Measurements from ENCODE around the gene EVC2.
"Not testable (repeated sequence)": the region's sequence is repeated elsewhere in the genome, so short reads cannot be mapped to it uniquely, and the experiment has no call there.

Gene EVC2

GRCh38 chr4:5618051-5618960 is 90.1 kb downstream of the EVC2 start:
- no peak for DNase-seq

- DNase-seq, result no peak
These were observed 91.9 kb downstream of the EVC2 start for GRCh38 chr4:5616331-5616950.

GRCh38 chr4:5615496-5616075 is 92.8 kb downstream of the EVC2 start:
- no peak for DNase-seq

GRCh38 chr4:5611750-5612149 is 96.6 kb downstream of the EVC2 start:
- no peak for DNase-seq

GRCh38 chr4:5609306-5610007 is 98.9 kb downstream of the EVC2 start:
- no peak for DNase-seq

- not testable (repeated sequence) for DNase-seq
These were observed 114.5 kb downstream of the EVC2 start for GRCh38 chr4:5593828-5594227.

GRCh38 chr4:5592272-5592671 is 116.1 kb downstream of the EVC2 start:
- DNase-seq, result no peak

- DNase-seq, result no peak
These were observed 118.9 kb downstream of the EVC2 start for GRCh38 chr4:5589495-5589894.

- no peak for DNase-seq
These were observed 120.3 kb downstream of the EVC2 start for GRCh38 chr4:5588046-5588445.

- no peak for DNase-seq
These were observed 132.4 kb downstream of the EVC2 start for GRCh38 chr4:5575941-5576340.

- DNase-seq, result no peak
These were observed 134.0 kb downstream of the EVC2 start for GRCh38 chr4:5574386-5574785.

- DNase-seq, result no peak
These were observed 134.4 kb downstream of the EVC2 start for GRCh38 chr4:5573965-5574364.

- DNase-seq, result no peak
These were observed 135.6 kb downstream of the EVC2 start for GRCh38 chr4:5572751-5573150.

- DNase-seq, result no peak
These were observed 136.2 kb downstream of the EVC2 start for GRCh38 chr4:5572114-5572513.

- no peak for DNase-seq
These were observed 136.7 kb downstream of the EVC2 start for GRCh38 chr4:5571646-5572045.

- DNase-seq, result no peak
These were observed 138.9 kb downstream of the EVC2 start for GRCh38 chr4:5569451-5569850.

- DNase-seq, result no peak
These were observed 139.4 kb downstream of the EVC2 start for GRCh38 chr4:5568931-5569330.

- DNase-seq, result no peak
These were observed 140.0 kb downstream of the EVC2 start for GRCh38 chr4:5568336-5568735.

GRCh38 chr4:5566991-5567390 is 141.4 kb downstream of the EVC2 start:
- no peak for DNase-seq

- no peak for DNase-seq
These were observed 141.8 kb downstream of the EVC2 start for GRCh38 chr4:5566526-5566925.

- no peak for DNase-seq
These were observed 144.5 kb downstream of the EVC2 start for GRCh38 chr4:5563856-5564255.

GRCh38 chr4:5562476-5562875 is 145.9 kb downstream of the EVC2 start:
- DNase-seq, result no peak

GRCh38 chr4:5561286-5561685 is 147.1 kb downstream of the EVC2 start:
- no peak for DNase-seq

Measured in inflammatory macrophage (primary cell).